Stimulated activated CD8-positive, alpha-beta memory T cell treated with anti-CD3 and anti-CD28 coated beads, Interleukin-15, amount 100 ng/mL, for 1 hour (primary cell): ENCODE measurements around the gene NCAPH2.

Experiments used
- DNase-seq: peaks from one replicate; pipeline ENCODE4 v3.0.0-alpha.2; 2020; ENCODE audit warnings: low read depth

Gene NCAPH2

GRCh38 chr22:50490531-50491308 is 17.3 kb upstream of the NCAPH2 start:
- DNase-seq, result no peak

- DNase-seq, result no peak
Measured at GRCh38 chr22:50497093-50497492, 10.9 kb upstream of the NCAPH2 start.

GRCh38 chr22:50498322-50498890 is 9.6 kb upstream of the NCAPH2 start:
- DNase-seq, result peak; percentile 54

- DNase-seq, result no peak
Measured at GRCh38 chr22:50500452-50500851, 7.6 kb upstream of the NCAPH2 start.

DNA sequence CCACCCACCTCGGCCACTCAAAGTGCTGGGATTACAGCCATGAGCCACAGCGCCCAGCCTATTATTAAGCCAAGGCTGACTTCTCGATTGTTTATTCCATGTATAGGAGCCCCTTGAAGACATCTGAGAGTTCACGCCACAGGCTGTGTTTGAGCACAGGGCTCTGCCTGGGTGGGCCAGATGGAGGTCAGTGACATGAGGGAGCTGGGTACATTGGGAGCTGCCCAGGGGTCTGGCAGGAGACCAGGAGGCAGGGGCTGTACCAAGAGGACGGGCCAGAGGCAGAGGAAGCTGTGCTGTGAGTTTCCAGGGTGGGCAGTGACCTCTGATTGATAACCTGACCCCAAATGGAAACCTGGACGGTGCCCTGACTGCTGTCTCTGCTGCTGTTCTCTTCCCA is 5.9 kb upstream of the NCAPH2 start:
- DNase-seq, result no peak

GRCh38 chr22:50502628-50503474 is 5.2 kb upstream of the NCAPH2 start:
- no peak for DNase-seq

GRCh38 chr22:50503475-50504145 is 4.4 kb upstream of the NCAPH2 start:
- DNase-seq, result no peak

DNA sequence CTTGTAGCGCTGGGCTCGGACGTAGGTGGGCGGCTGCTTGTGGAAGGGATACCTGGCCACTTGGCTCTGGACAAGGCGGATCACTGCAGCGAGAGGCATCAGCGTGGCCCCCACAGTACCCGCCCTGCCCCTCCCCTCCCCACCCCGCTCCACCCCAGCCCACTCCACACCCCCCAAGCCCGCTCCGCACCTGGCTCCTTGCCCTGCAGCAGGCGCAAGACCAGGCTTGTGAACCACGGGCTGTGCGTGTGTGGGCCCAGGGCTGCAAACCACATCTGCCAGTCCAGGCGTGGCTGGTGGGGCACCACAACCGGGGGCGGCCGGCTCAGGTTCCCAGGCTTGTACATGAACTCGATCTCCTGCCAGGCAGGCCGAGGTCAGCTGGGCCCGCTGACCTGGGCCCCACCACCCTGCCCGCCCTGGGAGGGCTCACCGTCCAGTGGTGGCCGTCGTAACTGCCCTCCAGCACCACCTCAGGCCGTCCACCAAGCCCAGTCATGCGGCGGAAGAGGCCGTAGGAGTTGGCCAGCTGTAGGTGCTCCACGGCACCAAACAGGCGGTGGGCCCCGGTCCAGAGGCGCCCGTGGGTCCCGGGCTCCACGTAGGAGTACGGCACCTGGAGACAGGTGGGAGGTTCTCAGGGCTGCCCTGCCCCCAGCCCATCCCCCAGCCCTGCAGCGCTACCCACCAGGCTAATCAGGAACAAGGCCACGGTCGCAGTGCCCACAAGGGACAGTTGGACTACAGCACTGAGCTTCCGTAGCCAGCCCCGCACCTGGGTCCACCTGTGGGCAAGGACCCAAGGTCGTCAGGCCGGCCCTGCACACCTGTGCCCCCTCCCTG is 3.4 kb upstream of the NCAPH2 start:
- no peak for DNase-seq

DNA sequence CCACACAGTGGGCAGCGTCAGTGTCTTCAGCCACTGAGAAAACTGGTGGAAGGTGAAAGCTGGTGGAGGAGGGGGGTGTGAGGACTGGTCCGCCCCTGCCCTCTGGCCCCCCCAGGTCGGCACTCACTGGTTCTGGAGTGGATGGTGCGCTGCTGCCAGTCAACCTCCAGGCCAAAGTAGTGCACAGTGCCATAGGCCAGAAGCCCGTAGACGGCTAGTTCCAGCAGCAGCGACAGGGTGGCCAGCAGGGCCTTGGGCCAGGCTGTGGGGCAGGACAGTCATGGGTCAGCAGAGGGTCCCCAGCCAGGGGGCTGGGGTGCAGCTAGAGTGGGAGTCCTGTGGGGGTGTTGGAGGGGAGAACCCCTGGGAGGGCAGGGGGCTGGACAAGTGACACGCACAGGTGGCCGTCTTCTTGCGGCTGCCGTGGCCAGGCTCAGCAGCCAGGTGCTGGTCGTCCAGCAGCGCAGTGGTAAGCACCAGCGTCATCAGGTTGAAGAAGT is 2.7 kb upstream of the NCAPH2 start:
- DNase-seq, result no peak

DNA sequence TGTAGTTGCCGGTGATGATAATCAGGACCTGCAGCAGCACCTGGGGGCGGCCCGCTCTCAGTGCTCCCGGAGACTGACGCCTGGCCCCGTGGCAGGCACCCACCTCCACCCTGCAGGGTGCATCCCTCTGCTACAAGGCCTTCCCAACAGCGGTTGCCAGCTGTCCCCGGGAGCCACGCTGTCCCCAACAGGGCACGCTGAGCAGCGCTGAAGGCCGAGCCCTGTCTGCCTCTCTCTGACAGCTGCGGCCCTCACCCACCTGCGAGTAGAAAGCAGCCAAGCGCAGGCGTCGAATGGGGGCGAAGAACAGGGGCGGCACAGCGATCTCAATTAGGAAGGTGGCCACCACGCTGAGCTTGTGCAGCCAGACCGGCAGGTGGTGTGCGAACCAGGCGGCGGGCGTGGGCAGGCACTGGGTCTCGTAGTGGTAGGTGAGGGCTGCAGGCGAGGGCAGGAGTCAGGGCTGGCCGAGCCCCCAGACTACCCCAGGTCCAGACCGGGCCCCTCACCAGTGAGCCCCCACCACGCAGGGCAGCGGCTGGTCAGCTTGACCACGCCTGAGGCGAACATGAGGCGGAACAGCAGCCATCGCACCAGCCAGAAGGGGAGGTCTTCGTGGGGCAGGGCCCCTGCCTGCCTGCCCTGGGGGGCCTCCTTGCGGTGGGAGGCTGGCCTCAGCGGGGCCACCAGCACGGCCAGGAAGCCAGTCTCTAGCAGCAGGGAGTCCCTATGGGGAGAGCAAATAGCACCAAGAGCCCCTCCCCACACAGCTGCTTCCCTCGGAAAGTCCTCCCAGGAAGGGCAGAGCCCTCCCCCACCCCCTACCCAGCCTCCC is 2.0 kb upstream of the NCAPH2 start:
- DNase-seq, result no peak

GRCh38 chr22:50506611-50507420 is 1.2 kb upstream of the NCAPH2 start:
- DNase-seq, result no peak

- peak; percentile 83 for DNase-seq
Measured at GRCh38 chr22:50507421-50507990, 518 bp upstream of the NCAPH2 start, which contains the start of gene LMF2. Gene LMF2 (minus strand): TSS chr22:50507702. CDS start chr22:50507675, 27 bp downstream.

- DNase-seq, result no peak
Measured at GRCh38 chr22:50508897-50509296, 873 bp downstream of the NCAPH2 start.

DNA sequence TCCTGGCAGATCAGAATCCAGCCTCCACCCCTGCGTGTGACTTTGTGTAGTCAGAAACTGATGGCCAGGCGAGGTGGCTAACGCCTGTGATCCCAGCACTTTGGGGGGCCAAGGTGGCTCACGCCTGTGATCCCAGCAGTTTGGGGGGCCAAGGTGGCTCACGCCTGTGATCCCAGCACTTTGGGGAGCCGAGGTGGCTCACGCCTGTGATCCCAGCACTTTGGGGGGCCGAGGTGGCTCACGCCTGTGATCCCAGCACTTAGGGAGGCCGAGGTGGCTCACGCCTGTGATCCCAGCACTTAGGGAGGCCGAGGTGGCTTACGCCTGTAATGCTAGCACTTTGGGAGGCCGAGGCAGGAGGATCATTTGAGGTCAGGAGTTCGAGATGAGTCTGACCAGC is 5.2 kb downstream of the NCAPH2 start:
- DNase-seq, result no peak

DNA sequence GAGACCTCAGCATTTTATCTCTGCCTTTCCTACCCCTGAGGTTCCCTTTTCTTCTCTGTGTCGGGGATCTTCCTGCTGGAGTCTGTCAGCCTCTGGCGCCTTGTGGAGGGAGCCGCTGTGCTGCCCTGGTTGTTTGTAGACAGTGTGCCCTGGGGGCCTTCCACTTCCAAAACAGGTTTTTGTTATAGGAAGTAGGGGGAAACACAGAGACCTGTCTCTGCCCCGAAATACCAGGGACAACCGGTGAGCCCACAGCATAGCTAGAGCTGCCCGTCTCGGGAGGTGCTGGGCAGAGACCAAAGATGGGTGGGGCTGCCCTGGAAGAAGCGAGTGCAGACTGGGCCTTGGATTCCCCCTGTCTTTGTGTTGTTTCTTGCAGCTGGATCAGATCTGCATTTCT is 8.0 kb downstream of the NCAPH2 start:
- DNase-seq, result no peak

GRCh38 chr22:50516891-50517290 is 8.9 kb downstream of the NCAPH2 start:
- no peak for DNase-seq

- no peak for DNase-seq
Measured at GRCh38 chr22:50517495-50518260, 9.7 kb downstream of the NCAPH2 start.

DNA sequence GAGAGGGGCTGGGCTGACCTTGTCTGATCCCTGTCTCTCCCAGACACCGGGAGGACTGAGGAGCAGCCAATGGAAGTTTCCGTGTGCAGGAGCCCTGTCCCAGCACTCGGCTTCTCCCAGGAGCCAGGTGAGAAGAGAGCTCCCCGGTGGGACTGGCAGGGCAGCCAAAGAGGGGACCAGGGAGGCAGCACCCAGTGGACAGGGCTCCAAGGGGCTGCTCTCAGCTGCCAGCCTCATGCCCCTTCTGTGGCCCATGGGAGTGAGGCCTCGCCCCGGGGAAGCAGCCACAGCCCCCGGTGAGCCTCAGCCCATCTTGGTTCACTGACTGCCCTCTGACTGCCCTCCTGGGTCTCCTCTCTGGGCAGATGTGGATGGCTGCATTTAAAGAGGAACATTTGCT is 10.6 kb downstream of the NCAPH2 start:
- DNase-seq, result no peak
